Mesenchymal stem cell (in vitro differentiated cells and primary cell): ENCODE measurements around the gene GGCX.
A peak's percentile ranks its signal among the peaks of the same experiment; 100 is the strongest.

ENCODE experiments used
- DNase-seq: peaks from one replicate; pipeline ENCODE4 v3.0.0-alpha.2; 2013
- H2AFZ ChIP-seq: one replicate; pipeline ENCODE4 v1.6.1; 2013; ENCODE audit warnings: low read depth, mild to moderate bottlenecking, control low read depth, inconsistent platforms, low read length, moderate library complexity
- H2AK5ac ChIP-seq: 2 replicates; pipeline ENCODE4 v1.6.1; 2013; ENCODE audit warnings: low read length, moderate library complexity, mild to moderate bottlenecking, inconsistent platforms; ENCODE audit not compliant: severe bottlenecking
- H2BK120ac ChIP-seq: one replicate; pipeline ENCODE4 v1.6.1; 2013; ENCODE audit warnings: low read depth, mild to moderate bottlenecking, inconsistent platforms, low read length, moderate library complexity
- H2BK12ac ChIP-seq, 2 experiments: one replicate each; pipeline ENCODE4 v1.6.1; 2013; ENCODE audit warnings: inconsistent platforms in 2 of 2, low read length in 2 of 2, mild to moderate bottlenecking in 2 of 2, moderate library complexity in 2 of 2, control low read depth in 1 of 2
- H2BK15ac ChIP-seq: one replicate; pipeline ENCODE4 v1.6.1; 2013; ENCODE audit warnings: mild to moderate bottlenecking, low read depth, inconsistent platforms; ENCODE audit not compliant: poor library complexity, severe bottlenecking
- H2BK5ac ChIP-seq: 2 replicates; pipeline ENCODE4 v1.6.1; 2013; ENCODE audit warnings: low read depth, mild to moderate bottlenecking, low read length, control low read depth, inconsistent platforms; ENCODE audit not compliant: poor library complexity, severe bottlenecking
- H3K14ac ChIP-seq, 2 experiments: one replicate each; pipeline ENCODE4 v1.6.1; 2013; ENCODE audit warnings: inconsistent platforms in 2 of 2, low read length in 2 of 2, control low read depth in 1 of 2, mild to moderate bottlenecking in 1 of 2, moderate library complexity in 1 of 2
- H3K18ac ChIP-seq, 2 experiments: one replicate each; pipeline ENCODE4 v1.6.1; 2013; ENCODE audit warnings: inconsistent platforms in 2 of 2, low read length in 2 of 2, control low read depth in 1 of 2, low read depth in 1 of 2, mild to moderate bottlenecking in 1 of 2
- H3K23ac ChIP-seq, 2 experiments: one replicate each; pipeline ENCODE4 v1.6.1; 2013; ENCODE audit warnings: inconsistent platforms in 2 of 2, low read length in 2 of 2, mild to moderate bottlenecking in 2 of 2, moderate library complexity in 2 of 2, control low read depth in 1 of 2
- H3K27ac ChIP-seq: 2 replicates; pipeline ENCODE4 v1.5.1; 2013; ENCODE audit warnings: mild to moderate bottlenecking, moderate library complexity, low read length, control low read depth, inconsistent platforms; ENCODE audit not compliant: poor library complexity, severe bottlenecking
- H3K27me3 ChIP-seq, 2 experiments: 2 replicates each; pipeline versions ENCODE4 v1.6.1 to v1.7.0; 2013; ENCODE audit warnings: low read length in 2 of 2, mild to moderate bottlenecking in 2 of 2, moderate library complexity in 2 of 2, control low read depth in 1 of 2, inconsistent platforms in 1 of 2; ENCODE audit not compliant: control insufficient read depth in 1 of 2, insufficient read depth in 1 of 2
- H3K36me3 ChIP-seq, 2 experiments: 2 replicates each; pipeline versions ENCODE4 v1.6.1 to v1.7.0; 2013; ENCODE audit warnings: low read length in 2 of 2, control low read depth in 1 of 2, inconsistent platforms in 1 of 2, low read depth in 1 of 2, mild to moderate bottlenecking in 1 of 2; ENCODE audit not compliant: insufficient read depth in 2 of 2, control insufficient read depth in 1 of 2
- H3K4ac ChIP-seq, 2 experiments: one replicate each; pipeline ENCODE4 v1.6.1; 2013; ENCODE audit warnings: inconsistent platforms in 2 of 2, low read length in 2 of 2, mild to moderate bottlenecking in 2 of 2, moderate library complexity in 2 of 2, control low read depth in 1 of 2, low read depth in 1 of 2
- H3K4me1 ChIP-seq: 2 replicates; pipeline ENCODE4 v1.6.1; 2013; ENCODE audit warnings: low read depth, low read length, control low read depth; ENCODE audit not compliant: control insufficient read depth, insufficient read depth
- H3K4me2 ChIP-seq: 2 replicates; pipeline ENCODE4 v1.6.1; 2013; ENCODE audit warnings: low read length, mild to moderate bottlenecking, inconsistent platforms; ENCODE audit not compliant: poor library complexity, severe bottlenecking
- H3K4me3 ChIP-seq, 2 experiments: 2 replicates each; pipeline versions ENCODE4 v1.5.1 to v1.7.0; 2013; ENCODE audit warnings: low read length in 2 of 2, mild to moderate bottlenecking in 2 of 2, control low read depth in 1 of 2, low read depth in 1 of 2; ENCODE audit not compliant: insufficient read depth in 1 of 2
- H3K79me1 ChIP-seq: replicated peaks from 2 replicates; pipeline ENCODE4 v1.6.1; 2013; ENCODE audit warnings: mild to moderate bottlenecking, control low read depth, low read length, inconsistent platforms; ENCODE audit not compliant: poor library complexity, severe bottlenecking
- H3K9ac ChIP-seq: 2 replicates; pipeline ENCODE4 v1.7.0; 2013; ENCODE audit warnings: mild to moderate bottlenecking, low read length, moderate library complexity
- H3K9me3 ChIP-seq: 2 replicates; pipeline ENCODE4 v1.7.0; 2013; ENCODE audit warnings: mild to moderate bottlenecking, low read length; ENCODE audit not compliant: control insufficient read depth
- H4K8ac ChIP-seq: one replicate; pipeline ENCODE4 v1.6.1; 2013; ENCODE audit warnings: inconsistent platforms, mild to moderate bottlenecking, low read length, moderate library complexity
- H4K91ac ChIP-seq: one replicate; pipeline ENCODE4 v1.6.1; 2013; ENCODE audit warnings: mild to moderate bottlenecking, low read length, inconsistent platforms
- WGBS: methylation state at CpG from one replicate; pipeline ENCODE4 v1.1.7; 2013; ENCODE audit warnings: mixed read lengths; 5-methylcytosine and 5-hydroxymethylcytosine counted together

GGCX gene

DNA sequence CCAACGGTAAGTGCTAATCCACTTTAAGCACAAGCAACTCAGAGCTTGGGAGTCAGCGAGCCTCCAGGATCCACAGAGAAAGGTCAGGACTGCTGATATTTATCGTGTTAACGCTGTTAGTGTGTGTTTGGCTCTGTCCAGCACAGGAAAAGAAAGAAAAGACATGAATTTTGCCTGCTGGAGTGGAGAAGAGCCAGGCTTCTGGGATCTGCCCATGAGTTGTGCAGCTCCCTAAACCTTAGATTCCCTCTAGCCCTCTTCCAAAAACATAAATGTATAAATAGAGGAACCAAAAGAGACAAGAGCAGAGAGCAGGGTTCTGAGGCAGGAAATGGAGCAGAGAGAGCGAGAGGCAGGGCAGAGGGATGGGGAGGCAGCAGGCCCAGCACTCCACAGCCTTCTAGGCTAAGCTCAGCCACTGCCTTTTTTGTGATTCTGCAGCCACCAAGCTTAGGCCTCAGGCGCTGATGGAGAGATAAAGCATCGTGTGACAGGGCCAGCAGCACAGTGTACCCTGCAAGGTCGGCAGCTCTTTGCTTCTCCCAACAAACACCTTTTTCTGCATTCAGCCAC is 36.9 kb downstream of the GGCX start:
- DNase-seq: peak; percentile 75
- no peak overlapping the region for H3K9ac ChIP-seq
- WGBS: 18% methylated on average over 8 of the region's 8 CpGs

DNA sequence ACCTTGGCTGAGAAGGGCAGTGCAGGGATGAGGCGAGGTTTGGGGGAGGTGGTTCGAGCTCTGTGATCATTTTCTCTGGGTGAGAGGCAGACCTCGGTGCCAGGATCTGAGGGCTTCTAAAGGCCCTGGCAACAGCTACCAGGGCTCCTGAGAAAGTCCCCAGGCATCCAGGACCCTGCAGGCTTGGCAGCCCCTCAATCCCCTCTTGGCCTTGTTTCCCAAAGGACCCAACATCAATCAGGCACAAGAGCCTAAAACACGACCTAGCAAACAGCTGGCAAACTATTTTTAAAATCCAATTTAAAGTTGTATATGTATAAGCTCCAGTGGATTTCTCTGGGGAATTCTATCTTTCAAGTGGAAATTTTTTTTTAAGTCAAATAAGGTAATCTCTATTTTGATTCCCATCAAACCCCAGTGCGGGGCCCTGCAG is 37.4 kb downstream of the GGCX start:
- H2AFZ ChIP-seq: no peak overlapping the region
- H2BK15ac ChIP-seq: no peak overlapping the region
- H3K27me3 ChIP-seq: peaks cover 0 to 3% of the 10 kb centered on the region in 2 experiments
- H3K4me3 ChIP-seq: no peak overlapping the region
- WGBS: 72% methylated on average over 3 of the region's 5 CpGs
- H3K14ac ChIP-seq: no peak overlapping the region
- no peaks in the 10 kb centered on the region for H3K9me3 ChIP-seq
- peak overlapping the region in 1 of 2 experiments; percentile 37 for H2BK12ac ChIP-seq
- no peaks in the 10 kb centered on the region for H3K4me1 ChIP-seq
- H3K4ac ChIP-seq: no peak overlapping the region
- H3K27ac ChIP-seq: no peak overlapping the region
- no peak overlapping the region for H2AK5ac ChIP-seq
- H3K18ac ChIP-seq: no peak overlapping the region
- H3K79me1 ChIP-seq: no peaks in the 10 kb centered on the region
- no peak overlapping the region for H3K4me2 ChIP-seq
- no peak overlapping the region for H4K8ac ChIP-seq
- no peak overlapping the region for H4K91ac ChIP-seq
- no peak overlapping the region for H2BK5ac ChIP-seq
- no peak overlapping the region for H2BK120ac ChIP-seq
- no peak for DNase-seq
- no peak overlapping the region for H3K9ac ChIP-seq
- no peak overlapping the region for H3K23ac ChIP-seq
- no peaks in the 10 kb centered on the region for H3K36me3 ChIP-seq

More for the DNA sequence above, 36.9 kb downstream of the GGCX start:
- Histone ChIP-seq H3K27me3 (peaks cover 0 to 3% of the 10 kb centered on the region in 2 experiments), H3K4me2 (no peak overlapping the region), H3K4me1 (no peaks in the 10 kb centered on the region), H2BK5ac (no peak overlapping the region), H2AK5ac (no peak overlapping the region), H2BK12ac (no peak overlapping the region), H4K8ac (no peak overlapping the region), H3K4ac (no peak overlapping the region), H3K4me3 (no peak overlapping the region), H3K9me3 (no peaks in the 10 kb centered on the region), H3K14ac (no peak overlapping the region), H2BK15ac (no peak overlapping the region), H3K79me1 (no peaks in the 10 kb centered on the region), H3K27ac (no peak overlapping the region), H2AFZ (no peak overlapping the region), H3K18ac (peak overlapping the region in 1 of 2 experiments; percentile 16), H3K36me3 (no peaks in the 10 kb centered on the region), H4K91ac (no peak overlapping the region), H3K23ac (no peak overlapping the region), H2BK120ac (no peak overlapping the region)

DNA sequence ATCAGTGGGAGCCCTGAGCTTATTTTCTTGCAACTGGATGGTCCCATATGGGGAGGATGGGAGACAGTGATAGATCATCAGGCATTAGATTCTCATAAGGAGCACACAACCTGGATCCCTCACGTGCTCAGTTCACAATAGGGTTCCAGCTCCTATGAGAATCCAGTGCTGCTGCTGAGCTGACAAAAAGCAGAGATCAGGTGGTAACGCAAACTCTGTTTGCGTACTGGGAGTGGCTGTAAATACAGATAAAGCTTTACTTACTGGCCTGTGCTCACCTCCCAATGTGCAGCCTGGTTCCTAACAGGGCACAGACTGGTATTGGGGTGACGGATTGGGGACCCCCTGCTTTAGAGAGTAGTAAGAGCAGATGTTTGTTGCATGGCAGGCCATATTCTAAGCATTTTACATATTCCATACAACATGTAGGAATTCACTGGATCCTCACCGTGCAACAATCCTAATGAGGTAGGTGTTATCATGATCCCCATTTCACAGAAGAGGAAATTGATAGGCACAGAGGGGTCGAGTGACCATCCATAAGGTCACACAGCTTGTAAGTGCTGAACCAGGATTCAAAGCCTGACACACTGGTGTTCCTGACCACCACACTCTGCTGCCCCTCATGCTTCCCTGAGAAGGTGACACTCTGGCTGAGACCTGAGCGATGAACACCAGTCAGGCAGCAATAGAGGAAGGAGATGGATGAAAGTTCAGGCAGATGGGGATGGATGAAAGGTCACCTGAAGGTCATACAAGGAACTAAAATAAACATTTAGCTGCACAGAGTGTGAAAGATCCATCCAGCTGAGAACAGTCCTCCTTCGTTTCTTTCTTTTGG is 38.0 kb downstream of the GGCX start:
- Histone ChIP-seq H2AFZ (no peak overlapping the region), H4K91ac (no peak overlapping the region), H2AK5ac (no peak overlapping the region), H3K36me3 (no peaks in the 10 kb centered on the region), H3K14ac (no peak overlapping the region), H3K23ac (no peak overlapping the region), H3K4ac (no peak overlapping the region), H2BK12ac (no peak overlapping the region), H2BK5ac (no peak overlapping the region), H3K18ac (no peak overlapping the region), H3K4me3 (no peak overlapping the region), H3K4me2 (no peak overlapping the region), H3K79me1 (no peaks in the 10 kb centered on the region), H3K9ac (no peak overlapping the region), H3K27me3 (peaks cover 0 to 2% of the 10 kb centered on the region in 2 experiments), H3K4me1 (no peaks in the 10 kb centered on the region), H3K27ac (no peak overlapping the region), H4K8ac (no peak overlapping the region), H2BK15ac (no peak overlapping the region), H3K9me3 (no peaks in the 10 kb centered on the region), H2BK120ac (no peak overlapping the region)
- WGBS: 89% methylated on average over 7 of the region's 8 CpGs
- DNase-seq: no peak

DNA sequence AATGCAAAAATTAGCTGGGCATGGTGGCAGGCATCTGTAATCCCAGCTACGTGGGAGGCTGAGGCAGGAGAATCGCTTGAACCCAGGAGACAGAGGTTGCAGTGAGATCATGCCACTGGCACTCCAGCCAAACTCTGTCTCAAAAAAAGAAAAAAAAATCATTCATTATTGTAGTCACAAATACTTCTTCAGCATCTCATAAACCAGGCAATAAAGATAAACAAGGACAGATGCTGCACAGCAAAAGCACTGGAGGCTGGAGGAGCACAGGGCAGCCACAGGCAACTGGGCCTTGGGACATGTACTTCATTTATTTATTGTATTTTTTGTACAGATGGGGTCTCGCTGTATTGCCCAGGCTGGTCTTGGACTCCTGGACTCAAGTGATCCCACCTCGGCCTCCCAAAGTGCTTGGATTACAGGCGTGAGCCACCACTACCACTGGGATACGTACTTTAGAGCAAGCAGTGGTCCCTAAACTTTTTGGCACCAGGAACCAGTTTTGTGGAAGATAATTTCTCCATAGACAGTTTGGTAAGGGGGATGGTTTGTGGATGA is 39.1 kb downstream of the GGCX start:
- Histone ChIP-seq H3K27me3 (no peaks in the 10 kb centered on the region), H3K4me1 (no peaks in the 10 kb centered on the region), H3K4ac (no peak overlapping the region), H2BK5ac (no peak overlapping the region), H3K18ac (no peak overlapping the region), H3K79me1 (no peaks in the 10 kb centered on the region), H3K14ac (no peak overlapping the region), H3K4me2 (no peak overlapping the region), H3K9ac (no peak overlapping the region), H3K4me3 (no peak overlapping the region), H3K9me3 (no peaks in the 10 kb centered on the region), H2BK15ac (no peak overlapping the region), H3K23ac (no peak overlapping the region), H2BK120ac (no peak overlapping the region), H2BK12ac (no peak overlapping the region), H3K36me3 (no peaks in the 10 kb centered on the region), H3K27ac (no peak overlapping the region), H4K91ac (no peak overlapping the region), H2AFZ (no peak overlapping the region), H4K8ac (no peak overlapping the region), H2AK5ac (no peak overlapping the region)
- WGBS: 93% methylated on average over 6 of the region's 6 CpGs
- no peak for DNase-seq
